Activated naive CD8-positive, alpha-beta T cell treated with anti-CD3 and anti-CD28 coated beads for 36 hours (primary cell): ENCODE results near the gene PDLIM4. TPM values are rescaled to one million over a fixed set of nuclear protein-coding genes. Genes with fewer than 3 reads are reported as not detected.

Source experiments
- DNase-seq: peaks from one replicate; pipeline ENCODE4 v3.0.0; 2021
- H3K27ac Mint-ChIP-seq: one replicate; pipeline ENCODE4 v1.8.0; 2022; ENCODE audit warnings: mild to moderate bottlenecking, moderate library complexity, mixed read lengths
- H3K27me3 Mint-ChIP-seq: one replicate; pipeline ENCODE4 v1.8.0; 2022; ENCODE audit warnings: mild to moderate bottlenecking, mixed read lengths
- H3K36me3 Mint-ChIP-seq: one replicate; pipeline ENCODE4 v1.8.0; 2021; ENCODE audit warnings: mild to moderate bottlenecking, mixed read lengths
- H3K4me1 Mint-ChIP-seq: one replicate; pipeline ENCODE4 v1.8.0; 2021; ENCODE audit warnings: mixed read lengths
- H3K4me3 Mint-ChIP-seq: one replicate; pipeline ENCODE4 v1.8.0; 2022; ENCODE audit warnings: mild to moderate bottlenecking, moderate library complexity, mixed read lengths
- H3K9me3 Mint-ChIP-seq: one replicate; pipeline ENCODE4 v1.8.0; 2022; ENCODE audit warnings: mixed read lengths
- total RNA-seq, 2 experiments: library from RNA; stranded (reverse); gene quantifications; one replicate each; pipeline ENCODE4 v1.2.3, GENCODE V29; 2021

Gene PDLIM4
- total RNA-seq, 2 experiments from 2014 or later: 0.31 TPM; not detected in 1

GRCh38 chr5:132235340-132235739 is 22.2 kb upstream of the PDLIM4 start:
- Mint-ChIP-seq H3K4me3 (no peak overlapping the region), H3K9me3 (no peaks in the 10 kb centered on the region), H3K27ac (no peak overlapping the region), H3K27me3 (peaks cover 14% of the 10 kb centered on the region), H3K4me1 (peaks cover 4% of the 10 kb centered on the region), H3K36me3 (no peaks in the 10 kb centered on the region)
- DNase-seq: no peak

DNA sequence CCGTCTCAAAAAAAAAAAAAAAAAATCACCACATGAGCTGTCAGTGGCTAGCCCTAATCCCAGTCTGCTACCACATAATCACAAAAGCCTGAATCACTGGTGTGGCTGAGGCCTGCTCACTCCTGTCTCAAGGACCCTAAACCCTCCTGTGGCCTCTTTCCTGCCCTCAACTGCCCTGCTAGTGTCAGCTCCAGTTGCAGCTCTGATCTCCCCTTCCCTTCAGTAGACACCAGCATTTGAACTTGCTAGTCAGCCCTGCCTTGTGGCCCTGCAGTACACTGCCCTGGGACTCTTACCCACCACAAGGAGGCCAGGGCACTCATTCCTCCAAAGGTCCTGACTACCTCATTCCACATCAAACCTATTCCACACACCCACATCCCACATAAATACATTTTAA is 20.4 kb upstream of the PDLIM4 start:
- Mint-ChIP-seq H3K4me3 (no peak overlapping the region), H3K4me1 (peaks cover 4% of the 10 kb centered on the region), H3K27me3 (peaks cover 10% of the 10 kb centered on the region), H3K27ac (no peak overlapping the region), H3K36me3 (no peaks in the 10 kb centered on the region), H3K9me3 (no peaks in the 10 kb centered on the region)
- DNase-seq: no peak

DNA sequence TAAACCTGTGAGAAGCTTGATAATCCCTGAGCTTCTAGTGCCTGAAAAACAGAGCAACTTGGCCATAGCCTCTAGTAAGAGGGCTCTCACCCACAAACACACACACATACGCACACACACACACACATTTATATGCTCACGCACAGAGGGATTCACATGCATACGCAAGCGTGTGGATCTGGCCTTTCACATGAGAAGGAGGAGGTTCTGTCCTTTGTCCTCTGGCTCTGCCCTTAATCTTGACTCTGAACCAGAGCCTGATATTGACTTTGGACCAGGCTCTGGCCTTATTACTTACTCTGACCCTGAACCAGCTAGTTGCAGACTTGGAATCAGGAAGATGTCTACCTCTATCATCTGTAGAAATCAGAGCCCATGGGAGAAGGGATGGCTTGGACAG is 19.8 kb upstream of the PDLIM4 start:
- H3K27me3 Mint-ChIP-seq: peaks cover 6% of the 10 kb centered on the region
- DNase-seq: no peak
- H3K36me3 Mint-ChIP-seq: no peaks in the 10 kb centered on the region
- no peak overlapping the region for H3K27ac Mint-ChIP-seq
- H3K4me1 Mint-ChIP-seq: peaks cover 4% of the 10 kb centered on the region
- no peaks in the 10 kb centered on the region for H3K9me3 Mint-ChIP-seq
- no peak overlapping the region for H3K4me3 Mint-ChIP-seq

GRCh38 chr5:132238169-132238744 is 19.2 kb upstream of the PDLIM4 start:
- H3K27me3 Mint-ChIP-seq: peaks cover 4% of the 10 kb centered on the region
- peak; percentile 77 for DNase-seq
- H3K27ac Mint-ChIP-seq: no peak overlapping the region
- no peaks in the 10 kb centered on the region for H3K36me3 Mint-ChIP-seq
- no peaks in the 10 kb centered on the region for H3K9me3 Mint-ChIP-seq
- H3K4me3 Mint-ChIP-seq: no peak overlapping the region
- peaks cover 4% of the 10 kb centered on the region for H3K4me1 Mint-ChIP-seq

- no peak overlapping the region for H3K27ac Mint-ChIP-seq
Measured at GRCh38 chr5:132238901-132239500, 18.5 kb upstream of the PDLIM4 start.

GRCh38 chr5:132239776-132240175 is 17.7 kb upstream of the PDLIM4 start:
- no peak for DNase-seq
- Mint-ChIP-seq H3K27me3 (peaks cover 4% of the 10 kb centered on the region), H3K36me3 (peaks cover 3% of the 10 kb centered on the region), H3K9me3 (peaks cover 7% of the 10 kb centered on the region), H3K4me3 (no peak overlapping the region), H3K4me1 (peaks cover 4% of the 10 kb centered on the region), H3K27ac (no peak overlapping the region)

More at GRCh38 chr5:132238901-132239500, 18.5 kb upstream of the PDLIM4 start:
- H3K9me3 Mint-ChIP-seq: no peaks in the 10 kb centered on the region
- H3K36me3 Mint-ChIP-seq: no peaks in the 10 kb centered on the region
- DNase-seq: no peak
- peaks cover 4% of the 10 kb centered on the region for H3K27me3 Mint-ChIP-seq
- H3K4me3 Mint-ChIP-seq: no peak overlapping the region
- peaks cover 4% of the 10 kb centered on the region for H3K4me1 Mint-ChIP-seq

DNA sequence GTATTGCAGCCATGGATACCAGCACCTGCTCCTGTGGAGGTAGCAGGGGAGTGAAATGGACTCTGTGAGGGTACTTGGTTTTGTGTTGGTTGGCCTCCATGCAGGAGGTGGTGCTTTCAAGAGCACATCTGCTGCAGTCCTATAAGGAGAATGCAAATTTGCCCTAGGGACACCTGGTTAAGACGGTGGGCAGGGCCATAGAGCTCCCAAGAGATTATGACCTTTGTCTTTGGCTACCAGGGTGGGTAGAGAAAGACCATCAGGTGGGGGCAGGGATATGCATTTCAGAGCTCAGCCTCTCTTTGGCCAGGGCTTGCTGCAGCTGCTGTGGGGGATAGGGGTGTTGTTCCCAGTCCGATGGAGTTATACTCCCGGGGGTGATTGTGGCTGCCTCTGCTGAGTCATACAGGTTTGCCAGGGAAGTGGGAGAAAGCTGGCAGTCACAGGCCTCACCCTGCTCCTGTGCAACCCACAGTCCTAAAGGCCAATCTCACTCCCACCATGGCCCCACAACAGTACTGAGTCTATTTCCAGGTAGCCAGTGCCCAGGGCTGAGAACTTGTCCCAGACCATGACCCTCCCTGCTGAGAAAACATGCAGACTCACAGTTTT is 14.0 kb upstream of the PDLIM4 start:
- Mint-ChIP-seq H3K4me1 (no peaks in the 10 kb centered on the region), H3K36me3 (peaks cover 3% of the 10 kb centered on the region), H3K4me3 (no peak overlapping the region), H3K9me3 (peaks cover 17% of the 10 kb centered on the region), H3K27ac (no peak overlapping the region), H3K27me3 (no peaks in the 10 kb centered on the region)
- DNase-seq: no peak

DNA sequence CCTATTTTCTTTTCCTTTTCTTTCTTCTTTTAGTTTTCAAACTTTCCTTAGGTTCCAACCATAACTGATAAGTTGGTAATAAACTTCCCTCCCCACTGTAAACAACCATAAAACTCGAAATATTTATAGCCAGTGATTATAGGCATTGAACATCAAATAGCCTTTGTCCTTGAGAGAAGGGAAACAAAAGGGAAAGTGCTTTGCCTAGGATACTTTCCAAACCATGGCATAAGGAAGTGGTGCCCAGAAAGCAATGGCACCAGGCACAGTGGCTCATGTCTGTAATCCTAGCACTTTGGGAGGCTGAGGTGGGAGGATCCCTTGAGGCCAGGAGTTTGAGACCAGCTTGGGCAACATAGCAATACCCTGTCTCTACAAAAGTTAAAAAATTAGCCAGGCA is 11.9 kb upstream of the PDLIM4 start:
- Mint-ChIP-seq H3K9me3 (peaks cover 17% of the 10 kb centered on the region), H3K27me3 (no peaks in the 10 kb centered on the region), H3K4me1 (no peaks in the 10 kb centered on the region), H3K4me3 (no peak overlapping the region), H3K27ac (no peak overlapping the region), H3K36me3 (peaks cover 3% of the 10 kb centered on the region)
- DNase-seq: no peak

DNA sequence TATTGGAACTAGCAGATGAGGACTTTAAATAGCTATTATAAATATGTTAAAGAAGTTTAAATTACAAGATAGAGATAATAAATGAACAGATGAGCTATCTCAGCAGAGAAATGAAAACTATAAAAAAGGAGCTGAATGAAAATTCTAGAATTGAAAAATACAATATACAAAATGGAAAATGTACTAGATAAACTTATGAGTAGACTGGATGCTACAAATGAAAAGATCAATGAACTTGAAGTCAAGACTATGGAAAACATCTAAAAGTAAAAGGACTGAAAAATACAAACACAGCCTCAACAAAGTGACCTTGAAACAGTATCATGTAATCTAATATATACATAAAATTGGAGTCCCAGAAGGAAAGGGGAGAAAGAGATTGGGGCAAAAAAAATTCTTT is 10.7 kb upstream of the PDLIM4 start:
- no peaks in the 10 kb centered on the region for H3K4me1 Mint-ChIP-seq

GRCh38 chr5:132250547-132250946 is 6.9 kb upstream of the PDLIM4 start:
- Mint-ChIP-seq H3K27me3 (peaks cover 1% of the 10 kb centered on the region), H3K9me3 (peaks cover 10% of the 10 kb centered on the region), H3K4me3 (no peak overlapping the region), H3K36me3 (no peaks in the 10 kb centered on the region), H3K4me1 (no peaks in the 10 kb centered on the region), H3K27ac (no peak overlapping the region)
- no peak for DNase-seq

More for the DNA sequence above, 10.7 kb upstream of the PDLIM4 start:
- H3K27ac Mint-ChIP-seq: no peak overlapping the region
- no peak for DNase-seq
- H3K9me3 Mint-ChIP-seq: peaks cover 17% of the 10 kb centered on the region
- H3K36me3 Mint-ChIP-seq: peaks cover 3% of the 10 kb centered on the region
- H3K27me3 Mint-ChIP-seq: no peaks in the 10 kb centered on the region
- H3K4me3 Mint-ChIP-seq: no peak overlapping the region

DNA sequence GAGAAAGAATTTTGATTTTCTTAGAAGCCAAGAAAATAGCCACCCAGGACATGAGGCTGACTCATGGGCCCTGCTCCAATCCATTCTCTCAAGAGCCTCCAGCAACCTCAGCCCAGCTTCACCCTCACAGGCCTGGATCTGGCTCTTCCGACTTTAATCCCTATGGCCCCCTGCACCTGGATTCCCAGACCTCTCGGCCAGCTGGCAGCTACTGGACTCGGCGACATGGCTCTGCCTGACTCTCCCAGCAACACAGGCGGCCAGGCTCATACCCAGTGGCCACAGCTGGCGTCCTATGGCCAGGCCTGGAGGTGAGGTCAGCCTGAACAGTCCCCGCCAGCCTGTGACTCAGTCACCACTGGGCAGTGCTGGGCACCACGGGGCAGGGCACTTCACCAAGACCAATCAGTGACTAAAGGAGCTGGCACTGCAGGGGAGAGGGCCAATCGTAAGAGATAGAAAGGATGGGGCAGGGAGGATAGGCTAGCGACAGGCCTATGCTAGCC is 6.2 kb upstream of the PDLIM4 start:
- Mint-ChIP-seq H3K4me3 (no peak overlapping the region), H3K27ac (no peak overlapping the region), H3K27me3 (peaks cover 8% of the 10 kb centered on the region), H3K36me3 (no peaks in the 10 kb centered on the region), H3K4me1 (no peaks in the 10 kb centered on the region), H3K9me3 (peaks cover 6% of the 10 kb centered on the region)
- DNase-seq: no peak

- H3K4me1 Mint-ChIP-seq: no peaks in the 10 kb centered on the region
- DNase-seq: no peak
Measured at GRCh38 chr5:132253008-132253441, 4.5 kb upstream of the PDLIM4 start.

GRCh38 chr5:132253452-132254320 is 3.8 kb upstream of the PDLIM4 start:
- no peak for DNase-seq
- Mint-ChIP-seq H3K27me3 (peaks cover 25% of the 10 kb centered on the region), H3K4me3 (no peak overlapping the region), H3K4me1 (no peaks in the 10 kb centered on the region), H3K9me3 (no peaks in the 10 kb centered on the region), H3K27ac (no peak overlapping the region), H3K36me3 (no peaks in the 10 kb centered on the region)

More at GRCh38 chr5:132253008-132253441, 4.5 kb upstream of the PDLIM4 start:
- Mint-ChIP-seq H3K9me3 (no peaks in the 10 kb centered on the region), H3K27me3 (peaks cover 21% of the 10 kb centered on the region), H3K4me3 (no peak overlapping the region), H3K36me3 (no peaks in the 10 kb centered on the region), H3K27ac (no peak overlapping the region)

- Mint-ChIP-seq H3K27ac (no peak overlapping the region), H3K27me3 (peaks cover 25% of the 10 kb centered on the region), H3K4me3 (no peak overlapping the region), H3K9me3 (no peaks in the 10 kb centered on the region), H3K36me3 (no peaks in the 10 kb centered on the region), H3K4me1 (no peaks in the 10 kb centered on the region)
- DNase-seq: no peak
Measured at GRCh38 chr5:132254321-132254977, 3.0 kb upstream of the PDLIM4 start.
